NCI-H1694 treated with DMSO at 0.1 percent for 48 hours (cell line): ENCODE data around the gene CDC42EP4.
"Not testable (repeated sequence)": the region's sequence is repeated elsewhere in the genome, so short reads cannot be mapped to it uniquely, and the experiment has no call there.

Experiments
- DNase-seq: peaks from one replicate; lab custom pipeline; 2025; lab: John Stamatoyannopoulos, UW

CDC42EP4 gene

DNA sequence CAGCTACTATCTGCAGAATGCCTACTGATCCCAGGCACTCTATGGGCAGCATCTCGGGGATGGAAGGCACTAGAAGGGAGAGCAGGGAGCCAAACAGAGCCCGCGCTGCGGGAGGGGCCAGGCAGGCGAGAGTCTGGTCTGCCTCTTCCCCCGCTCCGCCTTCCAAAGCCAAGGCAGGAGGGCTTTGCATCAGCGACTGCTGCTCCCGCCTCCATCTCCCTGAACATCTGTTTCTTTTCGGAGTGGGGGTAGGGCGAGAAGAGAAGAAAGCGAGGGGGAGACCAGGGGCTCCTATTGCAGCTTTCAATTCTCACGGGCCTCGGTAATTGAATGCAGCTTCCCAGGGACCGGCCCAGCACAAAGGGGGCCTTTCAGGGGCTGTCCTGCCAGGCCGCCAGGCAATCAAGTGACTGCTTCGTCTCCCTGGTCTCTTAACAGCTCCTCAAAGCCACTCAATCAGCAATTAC lies 31.4 kb upstream of the CDC42EP4 start:
- DNase-seq: peak; percentile 93

GRCh38 chr17:73342541-73343167 lies 30.9 kb upstream of the CDC42EP4 start:
- no peak for DNase-seq

- peak; percentile 22 for DNase-seq
Measured at GRCh38 chr17:73342050-73342522, 30.3 kb upstream of the CDC42EP4 start.

DNA sequence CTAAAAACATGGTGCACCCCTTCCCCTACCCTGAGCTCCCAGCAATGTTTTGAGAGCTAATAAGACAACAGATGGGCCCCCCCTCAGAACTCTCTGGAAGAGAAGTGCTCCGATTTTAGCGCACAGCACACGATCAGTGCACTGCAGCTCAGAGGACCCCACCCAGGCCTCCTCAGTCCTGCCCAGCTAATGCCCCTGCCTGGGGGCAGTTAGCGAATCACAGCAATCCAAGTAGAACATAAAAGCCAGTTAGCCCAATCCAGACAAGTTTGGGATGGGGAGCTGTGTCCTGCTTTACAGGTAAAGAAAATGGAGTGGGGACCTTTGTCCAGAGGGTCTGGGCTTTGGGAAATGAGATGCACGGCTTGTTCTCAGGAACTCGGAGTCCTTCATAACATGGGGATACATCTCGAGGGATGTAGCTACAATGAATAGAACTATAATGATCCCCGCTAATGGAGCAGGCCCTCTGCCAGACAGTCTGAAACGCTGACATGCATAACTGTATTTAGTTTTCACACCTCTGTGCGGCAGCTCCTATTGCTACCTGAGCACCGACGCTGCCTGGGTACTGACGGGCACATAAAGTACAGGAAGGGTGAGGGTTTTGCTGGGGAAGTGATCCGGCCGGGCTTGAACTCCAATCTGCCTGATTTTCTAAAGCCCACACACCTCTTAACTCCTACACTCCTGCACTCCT lies 29.7 kb upstream of the CDC42EP4 start:
- DNase-seq: no peak

DNA sequence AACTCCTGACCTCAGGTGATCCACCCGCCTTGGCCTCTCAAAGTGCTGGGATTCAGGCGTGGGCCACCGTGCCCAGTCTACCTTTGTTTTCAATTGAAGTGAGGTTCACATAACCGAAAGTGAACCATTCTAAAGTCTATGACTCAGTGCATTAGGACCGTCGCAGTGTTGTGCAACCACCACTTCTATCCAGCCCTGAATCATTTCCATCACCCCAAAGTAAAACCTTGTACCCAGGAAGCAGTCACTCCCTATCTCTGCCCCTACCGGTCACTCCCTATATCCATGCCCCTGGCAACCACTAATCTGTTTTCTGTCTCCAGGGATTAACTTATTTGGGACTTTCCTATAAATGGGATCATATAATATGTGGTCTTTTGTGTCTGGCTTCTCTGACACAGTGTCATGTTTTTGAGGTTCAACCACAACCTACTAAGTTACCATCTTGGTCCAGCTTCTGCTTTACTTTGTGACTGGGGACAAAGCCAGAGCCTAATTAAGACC lies 28.3 kb upstream of the CDC42EP4 start:
- no peak for DNase-seq

GRCh38 chr17:73338566-73339197 lies 26.9 kb upstream of the CDC42EP4 start:
- DNase-seq: no peak

- no peak for DNase-seq
Measured at GRCh38 chr17:73338050-73338521, 26.3 kb upstream of the CDC42EP4 start.

GRCh38 chr17:73337330-73337710 lies 25.5 kb upstream of the CDC42EP4 start:
- DNase-seq: no peak

- no peak for DNase-seq
Measured at GRCh38 chr17:73336408-73337329, 24.9 kb upstream of the CDC42EP4 start.

- no peak for DNase-seq
Measured at GRCh38 chr17:73335591-73336407, 24.0 kb upstream of the CDC42EP4 start.

- no peak for DNase-seq
Measured at GRCh38 chr17:73334771-73335513, 23.1 kb upstream of the CDC42EP4 start.

- not testable (repeated sequence) for DNase-seq
Measured at GRCh38 chr17:73333445-73333844, 21.6 kb upstream of the CDC42EP4 start.

- no peak for DNase-seq
Measured at GRCh38 chr17:73331060-73331459, 19.3 kb upstream of the CDC42EP4 start.

- DNase-seq: no peak
Measured at GRCh38 chr17:73327676-73328075, 15.9 kb upstream of the CDC42EP4 start.

GRCh38 chr17:73325527-73325842 lies 13.7 kb upstream of the CDC42EP4 start:
- DNase-seq: no peak

DNA sequence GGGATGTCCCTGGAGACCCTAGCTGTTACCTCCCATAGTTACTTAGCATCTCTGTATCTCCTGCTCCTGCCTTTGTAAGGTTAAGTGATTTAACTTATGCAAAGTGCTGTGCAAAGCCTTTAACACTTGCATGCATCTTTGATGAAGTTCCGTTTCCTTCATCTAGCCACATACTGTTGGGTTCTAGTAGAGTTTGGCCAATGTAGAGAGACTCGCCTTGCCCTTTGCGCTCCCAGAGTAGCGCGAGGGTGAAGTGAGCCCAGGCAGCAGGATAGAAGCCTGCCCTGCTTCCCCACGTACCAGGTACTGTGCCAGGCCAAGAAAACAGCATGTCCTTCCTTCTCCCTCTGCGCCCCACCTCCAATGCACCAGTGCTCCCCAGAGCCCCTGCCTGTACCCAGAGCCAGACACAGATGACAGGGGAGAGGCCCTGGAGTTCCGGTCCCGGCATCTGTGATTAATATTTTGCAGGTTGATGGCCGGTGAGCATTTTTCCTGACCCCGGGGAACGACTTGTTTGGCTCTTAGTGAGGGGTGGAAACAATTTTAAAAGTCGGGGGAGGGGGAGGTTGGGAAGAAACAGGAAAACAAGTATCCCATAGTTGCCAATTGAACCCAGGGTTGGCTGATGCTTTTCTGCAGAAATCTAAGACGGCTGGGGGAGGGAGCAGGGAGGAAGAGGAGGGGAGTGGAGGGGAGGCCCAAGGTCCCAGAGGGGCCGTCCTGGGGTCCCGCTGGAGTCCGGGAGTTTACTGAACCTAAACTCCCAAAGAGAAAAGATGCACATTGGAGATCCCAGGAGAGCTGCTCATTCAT lies 13.1 kb upstream of the CDC42EP4 start:
- DNase-seq: no peak

- DNase-seq: no peak
Measured at GRCh38 chr17:73324160-73324475, 12.3 kb upstream of the CDC42EP4 start.

DNA sequence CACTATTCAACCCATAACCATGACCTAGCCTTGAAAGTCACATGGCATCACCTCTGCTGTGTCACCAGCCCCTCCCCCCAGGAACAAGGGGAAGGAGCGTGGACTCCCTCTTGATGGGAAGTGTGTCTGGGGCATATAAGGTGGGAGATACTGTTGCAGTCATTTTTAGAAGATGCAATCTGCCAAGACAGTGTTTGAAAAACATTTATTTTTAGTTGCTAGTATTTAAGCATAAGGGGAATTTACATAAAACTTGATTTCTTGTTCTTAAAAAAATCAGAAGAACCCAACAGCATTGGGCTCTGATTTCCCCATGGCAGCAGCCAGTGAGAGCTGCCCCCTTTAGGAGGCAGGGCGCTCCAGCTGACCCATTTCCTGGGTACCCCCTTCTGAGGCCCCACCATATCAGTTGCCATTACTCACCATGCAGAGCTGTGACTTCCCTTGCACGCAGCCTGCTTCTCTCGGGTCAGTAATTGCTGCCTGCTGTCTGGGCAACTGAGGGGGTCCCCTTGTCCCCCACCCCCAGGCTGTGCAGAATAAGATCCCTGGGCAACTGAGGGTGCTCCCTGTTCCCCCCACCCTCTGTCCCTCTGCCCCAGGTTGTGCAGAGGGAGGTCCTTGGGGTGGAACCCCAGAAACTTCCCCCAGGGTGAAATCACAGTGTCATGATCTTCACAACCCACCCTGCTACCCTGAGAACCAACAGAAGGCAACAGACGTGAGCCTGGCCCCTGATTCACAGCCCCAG lies 11.8 kb upstream of the CDC42EP4 start:
- no peak for DNase-seq
